GM19397 (cell line): ENCODE data around the gene NELFB.

ENCODE experiments used
- ATAC-seq: cut with Tn5 transposase; IDR thresholded peaks from one replicate; pipeline ENCODE4 v1.9.1; 2021; ENCODE audit warnings: mild to moderate bottlenecking, moderate library complexity; ENCODE audit not compliant: unreplicated experiment

NELFB gene

DNA sequence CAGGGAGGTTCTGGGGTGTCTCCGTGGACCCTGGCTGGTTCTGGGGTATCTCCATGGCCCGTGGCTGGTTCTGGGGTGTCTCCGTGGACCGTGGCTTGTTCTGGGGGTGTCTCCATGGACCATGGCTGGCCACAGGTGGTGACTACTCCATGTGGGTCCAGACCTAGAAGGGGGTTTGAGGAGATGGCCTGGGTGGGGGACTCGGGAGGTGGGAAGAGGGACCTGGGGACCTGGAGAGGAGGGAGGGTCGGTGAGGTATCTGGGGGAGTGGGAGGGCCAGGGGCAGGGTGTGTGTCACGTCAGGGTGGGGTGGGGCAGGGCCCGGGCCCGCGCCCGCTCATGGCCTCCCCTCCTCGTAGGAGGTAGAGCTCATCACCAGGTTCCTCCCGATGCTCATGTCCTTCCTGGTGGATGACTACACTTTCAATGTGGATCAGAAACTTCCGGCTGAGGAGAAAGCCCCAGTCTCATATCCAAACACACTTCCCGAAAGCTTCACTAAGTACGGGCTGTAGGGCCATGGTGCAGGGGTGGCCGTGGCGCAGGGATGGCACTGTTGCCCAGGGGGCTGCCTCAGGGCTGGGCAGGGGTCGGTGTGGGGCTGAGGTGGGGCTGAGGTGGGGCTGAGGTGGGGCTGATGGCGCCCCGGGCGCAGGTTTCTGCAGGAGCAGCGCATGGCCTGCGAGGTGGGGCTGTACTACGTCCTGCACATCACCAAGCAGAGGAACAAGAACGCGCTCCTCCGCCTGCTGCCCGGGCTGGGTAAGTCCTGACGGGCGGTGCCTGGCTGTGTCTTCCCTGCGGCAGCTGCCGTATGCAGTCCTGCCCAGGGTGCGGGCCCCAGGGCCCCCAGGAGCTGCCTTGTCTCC, 11.7 kb downstream of the NELFB start:
- no peak for ATAC-seq

DNA sequence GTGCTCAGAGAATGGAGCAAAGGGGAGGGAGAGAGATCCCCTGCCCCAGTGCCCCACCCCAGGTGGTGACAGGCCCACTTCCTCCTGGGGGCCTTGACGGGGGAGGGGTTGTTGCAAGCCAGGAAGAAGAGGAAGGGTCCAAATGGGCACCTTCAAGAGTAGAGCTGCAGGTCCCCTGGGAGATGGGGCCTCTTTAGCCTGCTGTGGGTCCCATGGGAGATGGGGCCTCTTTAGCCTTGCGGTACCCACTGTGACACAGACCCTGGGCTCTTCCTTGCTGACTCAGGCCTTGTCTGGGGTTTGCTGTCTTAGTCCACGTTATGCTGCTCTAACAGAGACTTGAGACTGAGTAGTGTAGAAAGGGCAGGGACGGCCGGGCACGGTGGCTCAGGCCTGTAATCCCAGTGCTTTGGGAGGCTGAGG, 12.8 kb downstream of the NELFB start:
- ATAC-seq: no peak

DNA sequence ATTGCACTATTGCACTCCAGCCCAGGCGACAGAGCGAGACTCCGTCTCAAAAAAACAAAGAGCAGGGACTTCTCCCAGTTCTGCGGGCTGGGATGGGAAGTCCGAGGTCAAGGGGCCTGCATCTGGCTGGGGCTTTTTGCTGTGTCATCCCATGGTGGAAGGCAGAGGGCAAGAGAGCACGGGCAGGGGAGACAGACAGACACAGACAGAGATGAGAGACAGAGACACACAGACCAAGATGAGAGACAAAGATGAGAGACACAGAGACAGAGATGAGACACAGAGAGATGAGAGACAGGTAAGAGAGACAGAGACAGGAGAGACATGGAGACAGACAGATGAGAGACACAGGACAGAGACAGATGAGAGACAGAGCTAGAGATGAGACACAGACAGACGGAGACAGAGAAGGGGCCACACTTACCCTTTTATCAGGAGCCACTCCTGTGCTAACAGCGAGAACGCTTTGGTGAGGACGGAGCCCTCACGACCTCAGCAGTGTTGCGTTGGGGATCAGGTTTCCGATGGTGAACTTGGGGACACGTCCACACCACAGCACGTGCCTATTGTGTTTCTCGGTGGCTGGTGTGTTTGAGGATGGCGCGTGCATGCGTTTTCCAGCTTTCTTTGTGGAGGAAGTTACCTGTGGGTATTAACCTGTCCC, 13.5 kb downstream of the NELFB start:
- no peak for ATAC-seq

GRCh38 chr9:137269231-137269772, 14.2 kb downstream of the NELFB start:
- no peak for ATAC-seq

- no peak for ATAC-seq
Measured at GRCh38 chr9:137270929-137271695, 16.0 kb downstream of the NELFB start.

DNA sequence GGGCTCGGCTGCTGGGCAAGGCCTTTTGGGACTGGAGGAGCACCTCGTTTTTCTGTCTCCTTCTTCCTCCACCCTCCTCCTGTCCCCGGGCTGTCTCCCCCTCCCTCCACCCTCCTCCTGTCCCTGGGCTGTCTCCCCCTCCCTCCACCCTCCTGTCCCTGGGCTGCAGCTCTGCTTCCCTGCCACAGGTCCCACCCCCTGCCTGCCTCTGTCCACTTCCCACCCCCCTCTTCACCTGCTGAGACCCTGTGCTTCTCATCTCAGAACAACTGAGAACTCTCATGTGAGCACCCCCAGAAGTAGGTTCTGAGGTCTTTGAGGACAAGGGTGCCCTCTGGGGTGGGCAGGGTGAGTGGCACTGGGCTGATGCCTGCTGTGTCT, 16.6 kb downstream of the NELFB start:
- no peak for ATAC-seq

- ATAC-seq: no peak
Measured at GRCh38 chr9:137272241-137273094, 17.3 kb downstream of the NELFB start.

DNA sequence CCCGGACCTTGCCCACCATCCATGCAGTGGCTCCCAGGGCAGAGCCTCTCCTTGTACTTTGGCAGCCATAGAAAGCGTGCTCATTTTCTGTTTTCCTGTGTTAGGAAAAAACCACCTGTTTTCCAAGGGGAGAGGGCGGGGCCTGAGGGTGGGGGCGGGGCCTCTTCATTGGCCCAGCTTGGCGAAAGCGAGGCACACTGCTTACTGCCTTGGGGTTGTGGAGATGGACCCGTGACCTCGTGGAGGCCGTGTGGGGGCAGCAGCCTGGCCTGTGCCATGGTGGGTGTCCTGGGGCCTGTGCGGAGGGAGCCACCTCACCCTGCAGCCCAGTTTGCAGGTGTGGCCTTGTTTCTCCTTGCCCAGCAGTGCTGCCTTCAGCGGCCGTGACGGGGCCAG, 18.0 kb downstream of the NELFB start:
- no peak for ATAC-seq

DNA sequence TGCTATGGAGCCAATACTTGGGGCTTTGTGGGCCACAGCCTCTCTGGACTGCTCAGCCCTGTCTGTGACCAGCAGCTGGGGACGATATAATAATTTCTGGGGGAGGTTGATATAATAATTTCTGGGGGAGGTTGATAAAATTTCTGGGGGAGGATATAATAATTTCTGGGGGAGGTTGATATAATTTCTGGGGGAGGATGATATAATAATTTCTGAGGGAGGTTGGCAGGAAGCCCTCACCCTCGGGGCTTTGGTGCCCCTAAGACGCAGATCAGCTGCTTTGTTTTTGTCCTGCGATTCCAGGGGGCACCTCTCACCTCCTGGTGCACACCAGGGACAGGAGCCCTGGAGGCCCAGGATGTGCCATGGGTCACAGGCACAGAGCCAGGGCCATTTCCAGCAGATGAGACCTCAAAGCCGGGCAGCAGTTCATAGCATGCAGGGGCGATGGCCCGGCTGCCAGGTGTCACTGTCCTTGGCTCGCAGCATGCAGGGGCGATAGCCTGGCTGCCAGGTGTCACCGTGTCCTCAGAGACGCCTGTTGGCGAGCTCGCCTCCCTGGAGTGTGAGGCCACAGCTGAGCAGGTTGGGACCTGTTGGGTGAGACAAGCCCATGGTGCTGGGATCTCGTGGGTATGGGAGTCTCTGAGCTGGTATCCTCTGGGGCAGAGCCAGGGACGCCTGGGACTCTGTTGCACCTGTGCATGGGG, 18.6 kb downstream of the NELFB start:
- ATAC-seq: no peak

- no peak for ATAC-seq
Measured at GRCh38 chr9:137275203-137275587, 20.1 kb downstream of the NELFB start.

DNA sequence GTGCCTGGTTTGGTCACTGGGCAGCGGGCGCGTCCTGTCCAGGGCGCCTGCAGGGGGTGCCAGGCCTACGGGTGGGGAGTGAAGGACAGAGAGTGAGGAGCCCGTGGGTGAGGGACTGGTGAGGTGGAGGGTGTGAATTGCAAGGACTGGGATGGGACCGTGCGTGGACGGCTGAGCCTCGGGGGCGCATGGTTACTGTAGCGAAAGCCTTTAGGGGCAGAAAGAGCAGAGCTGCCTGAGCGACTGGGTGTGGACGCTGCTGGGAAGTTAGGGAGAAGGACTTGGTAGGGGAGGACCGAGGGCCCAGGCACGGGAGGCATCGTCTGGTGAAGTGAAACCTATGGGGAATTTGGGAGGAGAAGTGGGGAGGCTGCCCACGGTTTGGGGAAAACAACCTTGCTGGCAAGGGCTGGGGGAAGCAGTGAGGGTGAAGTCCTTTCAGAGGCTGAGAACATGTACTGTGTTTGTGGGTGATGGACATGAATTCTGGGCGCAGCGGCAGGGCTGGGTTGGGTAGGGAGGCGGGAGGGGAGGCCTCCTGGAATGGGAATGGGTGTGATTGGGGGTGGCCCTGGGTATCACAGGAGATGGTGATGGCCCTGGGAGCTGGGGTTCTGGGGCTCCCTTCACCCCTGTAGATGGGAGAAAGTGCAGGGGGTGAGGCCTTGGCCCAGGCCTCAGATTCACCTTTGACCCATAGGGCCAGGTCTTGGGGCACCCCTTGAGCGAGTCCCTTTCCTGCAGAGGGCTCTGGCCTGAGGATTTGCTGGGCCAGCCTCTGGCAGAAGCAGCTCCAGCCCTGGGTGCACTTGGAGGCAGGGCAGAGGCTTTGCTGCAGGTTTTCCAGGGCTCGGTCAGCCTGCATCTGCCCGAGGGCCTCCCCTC, 20.7 kb downstream of the NELFB start:
- no peak for ATAC-seq

- no peak for ATAC-seq
Measured at GRCh38 chr9:137276473-137277328, 21.6 kb downstream of the NELFB start.

- ATAC-seq: peak; percentile 64
Measured at GRCh38 chr9:137277329-137278041, 22.4 kb downstream of the NELFB start, which contains the start of gene TOR4A. Gene TOR4A (plus strand): TSS chr9:137277726. CDS start chr9:137278690, 964 bp downstream.

GRCh38 chr9:137278061-137278701, 23.1 kb downstream of the NELFB start:
- ATAC-seq: peak; percentile 8

GRCh38 chr9:137278721-137279711, 23.9 kb downstream of the NELFB start:
- ATAC-seq: no peak
